SK-N-MC (cell line): ENCODE results near the gene C2CD4B.

Source experiments
- EZH2 ChIP-seq: fragments of 200-600 bp; sonication (generic); IDR thresholded peaks from one replicate; pipeline ENCODE4 v1.6.1; 2017; ENCODE audit warnings: antibody characterized with exemption
- POLR2AphosphoS5 ChIP-seq: IDR thresholded peaks from 2 replicates; pipeline ENCODE4 v1.6.1; 2012; ENCODE audit warnings: mild to moderate bottlenecking, low read depth, low read length, borderline replicate concordance

GRCh38 chr15:62186578-62186977 lies 21.5 kb upstream of the C2CD4B start:
- TF ChIP-seq POLR2AphosphoS5 (no peak), EZH2 (no peak)
